Upper lobe of left lung (tissue), 4 donors: ENCODE results near the gene BAIAP2L2.

Experiments
- CTCF ChIP-seq, 6 experiments: fragments of 450-650 bp in 4 of 6; fragments of 200-600 bp in 2 of 6; sonication (generic) in 2 of 6; IDR thresholded peaks; one replicate each; pipeline ENCODE4 v1.5.1; 2016 to 2019; ENCODE audit warnings: antibody characterized with exemption in 6 of 6
- EP300 ChIP-seq, 4 donors: sonication (generic); formaldehyde crosslinking; IDR thresholded peaks; one replicate each; pipeline ENCODE4 v1.5.1; 2017; ENCODE audit warnings: antibody characterized with exemption in 4 of 4, control low read depth in 2 of 4
- POLR2A ChIP-seq, 4 donors: fragments of 450-650 bp; IDR thresholded peaks; one replicate each; pipeline ENCODE4 v1.5.1; 2016 to 2017; ENCODE audit warnings: antibody characterized with exemption in 4 of 4, mild to moderate bottlenecking in 2 of 4
- POLR2AphosphoS5 ChIP-seq, 2 donors: sonication (generic); formaldehyde crosslinking; IDR thresholded peaks; one replicate each; pipeline ENCODE4 v1.5.1; 2017; ENCODE audit warnings: antibody characterized with exemption in 2 of 2

GRCh38 chr22:38132794-38133193, 22.3 kb upstream of the BAIAP2L2 start:
- no peak for TF ChIP-seq CTCF (IDR thresholded peaks at IDR 0.05)
- no peak for TF ChIP-seq POLR2A (IDR thresholded peaks at IDR 0.05)
- no peak for TF ChIP-seq EP300 (IDR thresholded peaks at IDR 0.05)
- no peak for TF ChIP-seq POLR2AphosphoS5 (IDR thresholded peaks at IDR 0.05)
